ENCODE measurements around the gene HCK. TPM values are rescaled to one million over a fixed set of nuclear protein-coding genes. Genes with fewer than 3 reads are reported as not detected.

HCK gene
- total RNA-seq, 1 donor from 2014 or later, result not detected

DNA sequence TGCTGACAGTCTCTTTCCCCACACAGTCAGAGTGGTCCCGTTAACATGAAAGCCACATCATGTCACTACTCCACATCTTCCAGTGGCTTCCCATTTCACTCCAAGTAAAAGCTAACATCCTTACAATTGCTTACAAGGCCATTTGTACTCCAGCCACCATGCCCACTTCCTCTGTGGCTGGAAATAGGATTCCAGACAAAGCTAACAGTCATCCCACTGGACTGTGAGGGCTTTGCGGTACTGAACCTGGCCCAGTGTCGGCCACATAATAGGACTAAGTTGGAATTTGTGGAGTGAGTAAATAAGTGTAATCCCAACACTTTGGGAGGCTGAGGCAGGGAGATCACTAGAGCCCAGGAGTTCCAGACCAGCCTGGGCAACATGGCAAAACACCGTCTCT is 31.0 kb upstream of the HCK start:
- no peak for DNase-seq (ENCODE audit: low read depth, low spot score)

GRCh38 chr20:32024683-32025295 is 27.3 kb upstream of the HCK start:
- Mint-ChIP-seq H3K9me3 (no peaks in the 10 kb centered on the region), H3K27ac (ENCODE audit: unreplicated experiment) (no peak overlapping the region), H3K4me3 (no peak overlapping the region), H3K36me3 (ENCODE audit: low read depth) (no peaks in the 10 kb centered on the region), H3K4me1 (peaks cover 4% of the 10 kb centered on the region), H3K27me3 (ENCODE audit: low read depth) (peaks cover 86% of the 10 kb centered on the region)
- no peak for DNase-seq (ENCODE audit: low read depth, low spot score)
- TF ChIP-seq CTCF (conservative IDR thresholded peaks at IDR 0.05), result no peak

More for the DNA sequence above, 31.0 kb upstream of the HCK start:
- H3K9me3 Mint-ChIP-seq, result no peaks in the 10 kb centered on the region
- H3K36me3 Mint-ChIP-seq (ENCODE audit: low read depth), result no peaks in the 10 kb centered on the region
- peak overlapping the region; percentile 67 for H3K4me3 Mint-ChIP-seq
- H3K27me3 Mint-ChIP-seq (ENCODE audit: low read depth), result peaks cover 93% of the 10 kb centered on the region
- TF ChIP-seq CTCF (conservative IDR thresholded peaks at IDR 0.05), result no peak
- H3K4me1 Mint-ChIP-seq, result peaks cover 9% of the 10 kb centered on the region
- no peak overlapping the region for H3K27ac Mint-ChIP-seq (ENCODE audit: unreplicated experiment)

DNA sequence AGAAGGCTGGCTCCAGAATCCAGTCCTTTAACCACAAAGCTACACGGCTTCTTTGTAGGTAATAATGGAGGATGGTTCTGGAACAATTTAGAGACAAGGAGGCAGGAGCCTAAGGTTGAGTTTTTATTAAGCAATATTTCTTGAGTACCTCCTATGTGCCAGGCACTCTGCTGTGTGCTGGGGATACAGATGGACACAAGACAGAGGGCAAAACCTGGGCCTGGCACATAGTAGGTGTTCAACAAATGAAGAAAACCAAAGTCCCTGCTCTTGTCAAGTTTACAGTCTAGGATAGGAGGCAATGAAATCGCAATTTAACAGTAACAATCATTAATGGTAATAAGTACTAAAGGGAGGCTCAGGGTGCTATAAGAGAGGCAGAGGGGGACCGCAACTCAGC is 24.4 kb upstream of the HCK start:
- no peak overlapping the region for H3K27ac Mint-ChIP-seq (ENCODE audit: unreplicated experiment)

DNA sequence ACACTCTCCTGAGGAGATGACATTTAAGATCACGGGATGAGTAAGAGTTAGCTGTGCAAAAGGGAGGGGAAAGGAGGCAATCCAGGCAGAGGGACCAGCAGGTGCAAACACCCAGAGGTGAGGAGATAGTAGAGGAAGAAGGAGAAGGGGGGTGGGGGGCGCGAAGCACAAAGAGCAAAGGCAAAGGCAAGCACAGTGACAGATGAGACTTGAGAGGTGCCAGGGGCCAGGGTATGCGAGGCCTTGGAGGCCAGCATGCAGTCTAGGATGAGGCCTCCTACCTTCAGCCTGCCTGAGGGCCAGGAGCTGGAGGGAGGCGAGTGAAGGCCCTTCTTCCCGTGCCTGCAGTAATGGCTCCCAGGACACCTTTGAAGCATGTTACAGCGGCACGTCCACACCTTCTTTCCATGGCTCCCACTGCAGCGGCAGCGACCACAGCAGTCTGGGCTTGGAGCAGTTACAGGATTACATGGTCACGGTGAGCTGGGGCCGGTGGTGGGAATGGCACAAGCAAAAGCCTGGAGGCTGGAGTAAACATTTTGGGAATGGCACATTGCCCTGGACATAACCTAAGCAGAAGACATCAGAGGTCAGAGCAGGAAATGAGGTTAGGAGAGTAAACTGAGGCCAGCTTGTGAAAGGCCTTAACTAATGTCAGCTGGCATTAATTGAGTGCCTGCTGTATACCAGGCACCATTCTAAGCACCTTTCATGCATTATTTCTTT is 23.2 kb upstream of the HCK start:
- TF ChIP-seq CTCF (conservative IDR thresholded peaks at IDR 0.05), result no peak
- Mint-ChIP-seq H3K4me1 (no peaks in the 10 kb centered on the region), H3K27ac (ENCODE audit: unreplicated experiment) (no peak overlapping the region), H3K4me3 (no peak overlapping the region), H3K9me3 (no peaks in the 10 kb centered on the region), H3K36me3 (ENCODE audit: low read depth) (no peaks in the 10 kb centered on the region), H3K27me3 (ENCODE audit: low read depth) (peaks cover 83% of the 10 kb centered on the region)
- DNase-seq (ENCODE audit: low read depth, low spot score), result no peak

More for the DNA sequence above, 24.4 kb upstream of the HCK start:
- Mint-ChIP-seq H3K27me3 (ENCODE audit: low read depth) (peaks cover 83% of the 10 kb centered on the region), H3K36me3 (ENCODE audit: low read depth) (no peaks in the 10 kb centered on the region), H3K4me3 (no peak overlapping the region), H3K9me3 (no peaks in the 10 kb centered on the region), H3K4me1 (no peaks in the 10 kb centered on the region)
- no peak for TF ChIP-seq CTCF (conservative IDR thresholded peaks at IDR 0.05)
- no peak for DNase-seq (ENCODE audit: low read depth, low spot score)

DNA sequence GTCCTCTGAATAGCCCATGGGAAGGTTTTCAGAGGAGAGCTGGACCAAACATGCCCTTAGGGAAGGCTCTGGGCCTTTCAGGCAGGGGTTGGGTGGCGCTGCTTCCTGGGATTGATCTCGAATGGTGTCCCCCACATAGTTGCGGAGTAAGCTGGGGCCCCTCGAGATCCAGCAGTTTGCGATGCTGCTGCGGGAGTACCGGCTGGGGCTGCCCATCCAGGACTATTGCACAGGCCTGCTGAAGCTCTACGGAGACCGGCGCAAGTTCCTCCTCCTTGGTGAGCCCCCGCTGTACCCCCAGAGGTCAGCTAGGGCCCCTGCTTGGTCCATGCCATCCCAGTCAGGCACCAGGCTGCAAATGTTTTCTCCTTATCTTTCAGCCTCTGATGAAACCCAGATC is 22.5 kb upstream of the HCK start:
- no peaks in the 10 kb centered on the region for H3K36me3 Mint-ChIP-seq (ENCODE audit: low read depth)
- no peak for TF ChIP-seq CTCF (conservative IDR thresholded peaks at IDR 0.05)
- no peak overlapping the region for H3K27ac Mint-ChIP-seq (ENCODE audit: unreplicated experiment)
- no peak for DNase-seq (ENCODE audit: low read depth, low spot score)
- H3K27me3 Mint-ChIP-seq (ENCODE audit: low read depth), result peaks cover 82% of the 10 kb centered on the region
- H3K9me3 Mint-ChIP-seq, result no peaks in the 10 kb centered on the region
- no peaks in the 10 kb centered on the region for H3K4me1 Mint-ChIP-seq
- no peak overlapping the region for H3K4me3 Mint-ChIP-seq
